NCI-H1105 (cell line): ENCODE results near the gene KIF7.

Experiments
- DNase-seq: peaks from one replicate; lab custom pipeline; 2025; lab: John Stamatoyannopoulos, UW

KIF7 gene

GRCh38 chr15:89649013-89649625, 6.1 kb downstream of the KIF7 start:
- DNase-seq: no peak

GRCh38 chr15:89648106-89649012, 6.9 kb downstream of the KIF7 start:
- no peak for DNase-seq

- DNase-seq: no peak
Measured at GRCh38 chr15:89647191-89647851, 7.9 kb downstream of the KIF7 start.

- no peak for DNase-seq
Measured at GRCh38 chr15:89646416-89647141, 8.7 kb downstream of the KIF7 start.

- no peak for DNase-seq
Measured at GRCh38 chr15:89645680-89646079, 9.6 kb downstream of the KIF7 start.

GRCh38 chr15:89642106-89642505, 13.2 kb downstream of the KIF7 start:
- no peak for DNase-seq

GRCh38 chr15:89641053-89641452, 14.2 kb downstream of the KIF7 start:
- DNase-seq: no peak

GRCh38 chr15:89640245-89640644, 15.0 kb downstream of the KIF7 start:
- no peak for DNase-seq

- no peak for DNase-seq
Measured at GRCh38 chr15:89633585-89633984, 21.7 kb downstream of the KIF7 start.

- no peak for DNase-seq
Measured at GRCh38 chr15:89632563-89633430, 22.5 kb downstream of the KIF7 start.

- DNase-seq: no peak
Measured at GRCh38 chr15:89631902-89632264, 23.4 kb downstream of the KIF7 start.

- DNase-seq: no peak
Measured at GRCh38 chr15:89630974-89631901, 24.0 kb downstream of the KIF7 start.

GRCh38 chr15:89630260-89630659, 25.0 kb downstream of the KIF7 start:
- DNase-seq: no peak

GRCh38 chr15:89629829-89630228, 25.4 kb downstream of the KIF7 start:
- DNase-seq: no peak

- DNase-seq: no peak
Measured at GRCh38 chr15:89628806-89629715, 26.2 kb downstream of the KIF7 start.

GRCh38 chr15:89628301-89628700, 27.0 kb downstream of the KIF7 start:
- no peak for DNase-seq

GRCh38 chr15:89627256-89627970, 27.9 kb downstream of the KIF7 start:
- no peak for DNase-seq

- DNase-seq: no peak
Measured at GRCh38 chr15:89625716-89626115, 29.6 kb downstream of the KIF7 start.
